ENCODE measurements around the gene GPR37L1.
"Not testable (repeated sequence)": the region's sequence is repeated elsewhere in the genome, so short reads cannot be mapped to it uniquely, and the experiment has no call there.

Gene GPR37L1

DNA sequence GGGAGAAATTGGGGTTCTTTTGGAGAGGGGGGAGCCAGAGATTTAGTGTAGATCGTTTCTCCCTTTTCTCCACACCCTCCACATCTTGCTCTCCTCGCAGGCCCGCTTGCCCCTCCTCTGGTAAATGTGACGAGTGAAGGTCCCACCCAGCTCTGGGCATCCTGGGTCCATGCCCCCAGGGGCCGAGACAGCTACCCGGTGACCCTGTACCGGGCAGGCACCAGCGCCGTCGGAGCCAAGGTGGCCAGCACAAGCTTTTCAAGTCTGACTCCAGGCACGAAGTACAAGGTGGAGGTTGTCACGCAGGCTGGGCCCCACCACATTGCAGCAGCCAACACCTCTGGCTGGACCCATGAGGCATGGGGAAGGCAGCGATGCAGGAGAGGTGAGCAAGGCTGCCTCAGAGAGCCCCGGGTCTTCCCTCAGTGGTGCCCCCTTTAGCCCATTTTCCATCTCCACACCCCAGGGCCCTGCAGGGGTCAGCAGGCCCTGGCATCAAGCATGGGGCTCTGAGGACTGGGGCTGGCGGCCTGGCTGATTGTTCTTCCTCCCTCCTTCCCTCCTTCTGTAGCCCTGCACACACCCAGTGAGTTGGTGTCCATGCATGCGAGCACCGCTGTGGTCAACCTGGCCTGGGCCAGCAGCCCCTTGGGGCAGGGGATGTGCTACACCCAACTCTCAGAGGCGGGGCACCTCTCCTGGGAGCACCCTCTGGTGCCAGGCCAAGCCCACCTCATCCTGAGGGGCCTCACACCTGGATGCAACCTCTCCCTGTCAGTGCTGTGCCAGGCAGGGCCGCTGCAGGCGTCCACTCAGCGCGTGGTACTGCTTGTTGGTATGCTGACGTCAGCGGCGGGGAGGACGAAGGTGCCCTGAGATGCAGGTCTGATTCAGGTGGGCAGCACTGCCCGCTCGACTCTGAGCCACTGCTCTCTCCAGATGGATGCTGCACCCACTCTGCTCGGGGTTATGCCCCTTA, 54.5 kb downstream of the GPR37L1 start:
- TF ChIP-seq, protein P1, sequence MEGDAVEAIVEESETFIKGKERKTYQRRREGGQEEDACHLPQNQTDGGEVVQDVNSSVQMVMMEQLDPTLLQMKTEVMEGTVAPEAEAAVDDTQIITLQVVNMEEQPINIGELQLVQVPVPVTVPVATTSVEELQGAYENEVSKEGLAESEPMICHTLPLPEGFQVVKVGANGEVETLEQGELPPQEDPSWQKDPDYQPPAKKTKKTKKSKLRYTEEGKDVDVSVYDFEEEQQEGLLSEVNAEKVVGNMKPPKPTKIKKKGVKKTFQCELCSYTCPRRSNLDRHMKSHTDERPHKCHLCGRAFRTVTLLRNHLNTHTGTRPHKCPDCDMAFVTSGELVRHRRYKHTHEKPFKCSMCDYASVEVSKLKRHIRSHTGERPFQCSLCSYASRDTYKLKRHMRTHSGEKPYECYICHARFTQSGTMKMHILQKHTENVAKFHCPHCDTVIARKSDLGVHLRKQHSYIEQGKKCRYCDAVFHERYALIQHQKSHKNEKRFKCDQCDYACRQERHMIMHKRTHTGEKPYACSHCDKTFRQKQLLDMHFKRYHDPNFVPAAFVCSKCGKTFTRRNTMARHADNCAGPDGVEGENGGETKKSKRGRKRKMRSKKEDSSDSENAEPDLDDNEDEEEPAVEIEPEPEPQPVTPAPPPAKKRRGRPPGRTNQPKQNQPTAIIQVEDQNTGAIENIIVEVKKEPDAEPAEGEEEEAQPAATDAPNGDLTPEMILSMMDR (conservative IDR thresholded peaks at IDR 0.05; ENCODE audit: low read length): peak; percentile 30; the same call in 1 of the 2 replicates
- TF ChIP-seq EZH2phosphoT487 (IDR thresholded peaks at IDR 0.05; ENCODE audit: borderline replicate concordance): no peak
- H3K27me3 ChIP-seq (ENCODE audit: insufficient read depth, low read length, poor library complexity, severe bottlenecking): no peaks in the 10 kb centered on the region
- H4K20me1 ChIP-seq (ENCODE audit: insufficient read depth, low read length, poor library complexity, severe bottlenecking): no peaks in the 10 kb centered on the region
- H3K9me3 ChIP-seq (ENCODE audit: insufficient read depth, low read depth, low read length): no peaks in the 10 kb centered on the region
- H3K36me3 ChIP-seq (ENCODE audit: insufficient read depth, low read length): no peaks in the 10 kb centered on the region
- H3F3A ChIP-seq (ENCODE audit: low read depth): no peaks in the 10 kb centered on the region
- no peak overlapping the region for H3K4me3 ChIP-seq (ENCODE audit: low read length, poor library complexity, severe bottlenecking)
- H3K4me1 ChIP-seq (ENCODE audit: insufficient read depth, low read length, poor library complexity, severe bottlenecking): no peaks in the 10 kb centered on the region
- H3K4me2 ChIP-seq (ENCODE audit: low read depth, low read length, poor library complexity, severe bottlenecking): no peak overlapping the region
- no peak overlapping the region for H2AFZ ChIP-seq (ENCODE audit: low read length)
- no peaks in the 10 kb centered on the region for H3K79me2 ChIP-seq (ENCODE audit: insufficient read depth, low read length)
- H3K9me2 ChIP-seq (replicated peaks; ENCODE audit: low read depth, low read length): no peaks in the 10 kb centered on the region
- no peak overlapping the region for H3K9ac ChIP-seq (ENCODE audit: low read depth, low read length, poor library complexity, severe bottlenecking)

GRCh38 chr1:202179828-202180750, 57.4 kb downstream of the GPR37L1 start:
- Histone ChIP-seq H4K20me1 (ENCODE audit: insufficient read depth, low read length, poor library complexity, severe bottlenecking) (no peaks in the 10 kb centered on the region), H3K9ac (ENCODE audit: low read depth, low read length, poor library complexity, severe bottlenecking) (no peak overlapping the region), H3K4me3 (ENCODE audit: low read length, poor library complexity, severe bottlenecking) (no peak overlapping the region), H3K4me2 (ENCODE audit: low read depth, low read length, poor library complexity, severe bottlenecking) (no peak overlapping the region), H3K4me1 (ENCODE audit: insufficient read depth, low read length, poor library complexity, severe bottlenecking) (peaks cover 15% of the 10 kb centered on the region), H3K27me3 (ENCODE audit: insufficient read depth, low read length, poor library complexity, severe bottlenecking) (no peaks in the 10 kb centered on the region), H3K9me2 (replicated peaks; ENCODE audit: low read depth, low read length) (no peaks in the 10 kb centered on the region), H3K79me2 (ENCODE audit: insufficient read depth, low read length) (no peaks in the 10 kb centered on the region), H2AFZ (ENCODE audit: low read length) (no peak overlapping the region), H3K36me3 (ENCODE audit: insufficient read depth, low read length) (no peaks in the 10 kb centered on the region), H3K9me3 (ENCODE audit: insufficient read depth, low read depth, low read length) (no peaks in the 10 kb centered on the region), H3F3A (ENCODE audit: low read depth) (no peaks in the 10 kb centered on the region)
- no peak for TF ChIP-seq EZH2phosphoT487 (IDR thresholded peaks at IDR 0.05; ENCODE audit: borderline replicate concordance)
- TF ChIP-seq, protein P1 (conservative IDR thresholded peaks at IDR 0.05; ENCODE audit: low read length): no peak

DNA sequence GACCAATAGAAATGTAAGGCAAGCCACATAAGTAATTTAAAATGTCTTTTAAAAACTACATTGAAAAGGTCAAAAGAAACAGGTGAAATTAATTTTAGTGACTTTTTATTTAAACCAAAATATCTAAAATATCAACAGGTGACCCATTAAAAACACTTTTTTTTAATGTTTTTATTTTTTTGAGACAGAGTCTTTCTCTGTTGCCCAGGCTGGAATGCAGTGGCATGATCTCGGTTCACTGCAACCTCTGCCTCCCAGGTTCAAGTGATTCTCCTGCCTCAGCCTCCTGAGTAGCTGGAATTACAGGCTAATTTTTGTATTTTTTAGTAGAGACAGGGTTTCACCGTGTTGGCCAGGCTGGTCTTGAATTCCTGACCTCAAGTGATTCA, 58.0 kb downstream of the GPR37L1 start:
- H3K4me1 ChIP-seq (ENCODE audit: insufficient read depth, low read length, poor library complexity, severe bottlenecking): peaks cover 18% of the 10 kb centered on the region
- not testable (repeated sequence) for H3K9ac ChIP-seq (ENCODE audit: low read depth, low read length, poor library complexity, severe bottlenecking); H3K9me2 ChIP-seq (replicated peaks; ENCODE audit: low read depth, low read length); H3K4me2 ChIP-seq (ENCODE audit: low read depth, low read length, poor library complexity, severe bottlenecking); H2AFZ ChIP-seq (ENCODE audit: low read length); H3K79me2 ChIP-seq (ENCODE audit: insufficient read depth, low read length); H3K9me3 ChIP-seq (ENCODE audit: insufficient read depth, low read depth, low read length); H3K36me3 ChIP-seq (ENCODE audit: insufficient read depth, low read length); H3F3A ChIP-seq (ENCODE audit: low read depth); H3K4me3 ChIP-seq (ENCODE audit: low read length, poor library complexity, severe bottlenecking); H4K20me1 ChIP-seq (ENCODE audit: insufficient read depth, low read length, poor library complexity, severe bottlenecking); H3K27me3 ChIP-seq (ENCODE audit: insufficient read depth, low read length, poor library complexity, severe bottlenecking)
